NCI-H82 treated with DMSO at 0.1 percent for 48 hours (cell line): ENCODE data around the gene PLCB1.

Experiments used
- DNase-seq: peaks from one replicate; lab custom pipeline; 2025; ENCODE audit not compliant: unreplicated experiment; lab: John Stamatoyannopoulos, UW

PLCB1 gene

GRCh38 chr20:8744228-8744844 is 612.3 kb downstream of the PLCB1 start:
- DNase-seq, result no peak

- DNase-seq, result no peak
These were observed 617.0 kb downstream of the PLCB1 start for GRCh38 chr20:8749101-8749500.

GRCh38 chr20:8749986-8750385 is 617.9 kb downstream of the PLCB1 start:
- DNase-seq, result no peak

GRCh38 chr20:8755340-8756118 is 623.5 kb downstream of the PLCB1 start:
- no peak for DNase-seq

GRCh38 chr20:8756410-8756809 is 624.3 kb downstream of the PLCB1 start:
- DNase-seq, result no peak

- DNase-seq, result no peak
These were observed 625.1 kb downstream of the PLCB1 start for GRCh38 chr20:8757146-8757545.

GRCh38 chr20:8764344-8764962 is 632.4 kb downstream of the PLCB1 start:
- DNase-seq, result no peak

GRCh38 chr20:8766868-8767390 is 634.9 kb downstream of the PLCB1 start:
- DNase-seq, result no peak

GRCh38 chr20:8774412-8774811 is 642.3 kb downstream of the PLCB1 start:
- no peak for DNase-seq

- no peak for DNase-seq
These were observed 645.8 kb downstream of the PLCB1 start for GRCh38 chr20:8777911-8778310.

GRCh38 chr20:8778387-8778786 is 646.3 kb downstream of the PLCB1 start:
- DNase-seq, result no peak

- no peak for DNase-seq
These were observed 648.8 kb downstream of the PLCB1 start for GRCh38 chr20:8780915-8781314.

- no peak for DNase-seq
These were observed 650.7 kb downstream of the PLCB1 start for GRCh38 chr20:8782804-8783203.

- DNase-seq, result no peak
These were observed 651.7 kb downstream of the PLCB1 start for GRCh38 chr20:8783734-8784133.

GRCh38 chr20:8786383-8786782 is 654.3 kb downstream of the PLCB1 start:
- DNase-seq, result no peak

- DNase-seq, result no peak
These were observed 655.0 kb downstream of the PLCB1 start for GRCh38 chr20:8787090-8787489.

GRCh38 chr20:8788275-8788674 is 656.2 kb downstream of the PLCB1 start:
- DNase-seq, result no peak

GRCh38 chr20:8788831-8789230 is 656.8 kb downstream of the PLCB1 start:
- no peak for DNase-seq

- DNase-seq, result no peak
These were observed 658.5 kb downstream of the PLCB1 start for GRCh38 chr20:8790442-8791074.

GRCh38 chr20:8795404-8795803 is 663.3 kb downstream of the PLCB1 start:
- no peak for DNase-seq

- DNase-seq, result no peak
These were observed 664.1 kb downstream of the PLCB1 start for GRCh38 chr20:8796088-8796660.
